CD14-positive monocyte (primary cell): Measurements from ENCODE around the gene HSD17B3. TPM values are rescaled to one million over a fixed set of nuclear protein-coding genes. Genes with fewer than 3 reads are reported as not detected.

Experiments used
- DNase-seq, 3 donors: peaks; one replicate each; pipeline ENCODE4 v3.0.0-alpha.2; 2011 to 2022
- H2AFZ ChIP-seq: 2 replicates; pipeline ENCODE4 v1.6.0; 2012; ENCODE audit warnings: mild to moderate bottlenecking, low read depth, low read length, inconsistent platforms; ENCODE audit not compliant: insufficient read depth, poor library complexity, severe bottlenecking
- H3K27ac ChIP-seq, 2 donors: 1 replicate in 1 of 2; 2 replicates in 1 of 2; pipeline ENCODE4 v1.5.1; 2012 to 2013; ENCODE audit warnings: low read length in 2 of 2, control low read depth in 1 of 2, inconsistent platforms in 1 of 2, low read depth in 1 of 2, mild to moderate bottlenecking in 1 of 2
- H3K27me3 ChIP-seq, 2 donors: one replicate each; pipeline versions ENCODE4 v1.6.0 to v1.6.1; 2011 to 2013; ENCODE audit warnings: low read length in 2 of 2; ENCODE audit not compliant: control insufficient read depth in 2 of 2, insufficient read depth in 2 of 2
- H3K36me3 ChIP-seq, 2 donors: replicated peaks in 1 of 2; 1 replicate in 1 of 2; 2 replicates in 1 of 2; pipeline versions ENCODE4 v1.5.1 to v1.6.1; 2012 to 2013; ENCODE audit warnings: low read length in 2 of 2, control low read depth in 1 of 2, inconsistent platforms in 1 of 2, mild to moderate bottlenecking in 1 of 2; ENCODE audit not compliant: insufficient read depth in 2 of 2, control insufficient read depth in 1 of 2
- H3K4me1 ChIP-seq, 2 donors: 1 replicate in 1 of 2; 2 replicates in 1 of 2; pipeline versions ENCODE4 v1.5.1 to v1.6.1; 2012 to 2013; ENCODE audit warnings: low read length in 2 of 2, control low read depth in 1 of 2, inconsistent platforms in 1 of 2, mild to moderate bottlenecking in 1 of 2, moderate library complexity in 1 of 2; ENCODE audit not compliant: insufficient read depth in 2 of 2, control insufficient read depth in 1 of 2
- H3K4me2 ChIP-seq: replicated peaks from 2 replicates; pipeline ENCODE3; 2012; ENCODE audit warnings: low read length, moderate library complexity, mild to moderate bottlenecking; ENCODE audit not compliant: poor library complexity, severe bottlenecking; ENCODE audit errors: extremely low read depth
- H3K4me3 ChIP-seq, 3 experiments: fragments of 200-600 bp in 1 of 3; sonication (generic) in 1 of 3; replicated peaks in 1 of 3; 1 replicate in 2 of 3; 2 replicates in 1 of 3; pipeline ENCODE4 v1.5.1; 2011 to 2013; ENCODE audit warnings: low read length in 3 of 3, mild to moderate bottlenecking in 3 of 3, control low read depth in 2 of 3, low read depth in 2 of 3, inconsistent platforms in 1 of 3, moderate library complexity in 1 of 3
- H3K79me2 ChIP-seq: 2 replicates; pipeline ENCODE4 v1.6.0; 2012; ENCODE audit warnings: mild to moderate bottlenecking, control low read depth, inconsistent platforms, low read length, moderate library complexity; ENCODE audit not compliant: insufficient read depth
- H3K9ac ChIP-seq: 2 replicates; pipeline ENCODE4 v1.6.0; 2017; ENCODE audit warnings: low read length, mild to moderate bottlenecking; ENCODE audit not compliant: insufficient read depth, poor library complexity, severe bottlenecking
- H3K9me3 ChIP-seq, 2 donors: replicated peaks in 1 of 2; 1 replicate in 1 of 2; 2 replicates in 1 of 2; pipeline versions ENCODE4 v1.5.1 to v1.6.1; 2012 to 2013; ENCODE audit warnings: low read length in 2 of 2, control low read depth in 1 of 2; ENCODE audit not compliant: control insufficient read depth in 1 of 2, insufficient read depth in 1 of 2
- H4K20me1 ChIP-seq: 2 replicates; pipeline ENCODE4 v1.6.0; 2012; ENCODE audit warnings: mild to moderate bottlenecking, low read length, control low read depth, moderate library complexity; ENCODE audit not compliant: insufficient read depth
- H3K27ac Mint-ChIP-seq, 7 donors: one replicate each; pipeline ENCODE4 v1.8.0; 2020; ENCODE audit warnings: mild to moderate bottlenecking in 7 of 7, mixed read lengths in 7 of 7, moderate library complexity in 6 of 7, inconsistent platforms in 2 of 7
- H3K27me3 Mint-ChIP-seq, 3 donors: one replicate each; pipeline ENCODE4 v1.8.0; 2021 to 2022; ENCODE audit warnings: low read depth in 3 of 3, mild to moderate bottlenecking in 3 of 3, mixed read lengths in 3 of 3, moderate library complexity in 3 of 3, inconsistent platforms in 1 of 3
- H3K36me3 Mint-ChIP-seq, 2 donors: one replicate each; pipeline ENCODE4 v1.8.0; 2020; ENCODE audit warnings: mixed read lengths in 2 of 2, inconsistent platforms in 1 of 2, mild to moderate bottlenecking in 1 of 2
- H3K4me1 Mint-ChIP-seq: one replicate; pipeline ENCODE4 v1.8.0; 2020; ENCODE audit warnings: mild to moderate bottlenecking, mixed read lengths
- H3K4me3 Mint-ChIP-seq, 2 donors: one replicate each; pipeline ENCODE4 v1.8.0; 2020; ENCODE audit warnings: mild to moderate bottlenecking in 2 of 2, mixed read lengths in 2 of 2, moderate library complexity in 1 of 2
- H3K9me3 Mint-ChIP-seq, 7 donors: one replicate each; pipeline ENCODE4 v1.8.0; 2020 to 2022; ENCODE audit warnings: mixed read lengths in 7 of 7, mild to moderate bottlenecking in 6 of 7, moderate library complexity in 6 of 7, inconsistent platforms in 2 of 7
- WGBS: methylation state at CpG from one replicate; pipeline ENCODE4 v1.1.5; 2013; ENCODE audit warnings: missing lambda C conversion rate; ENCODE audit not compliant: insufficient coverage; 5-methylcytosine and 5-hydroxymethylcytosine counted together
- intact Hi-C, 2 donors: fragments of 100-400 bp; cut with micrococcal nuclease; formaldehyde crosslinking; loops; one replicate each; pipeline versions ENCODE4 v1.15.0 to v1.15.1; 2023
- polyA plus RNA-seq, 3 donors: library from polyadenylated mRNA; depleted of rRNA in 1 of 3; unstranded in 2 of 3; stranded (reverse) in 1 of 3; fragments of 300-500 nt in 2 of 3; fragments of >200 nt in 1 of 3; fragmentation: Illumina TruSeq in 2 of 3; gene quantifications; 1 replicate in 2 of 3; 2 replicates in 1 of 3; pipeline ENCODE4 v1.2.3, GENCODE V29; 2012 to 2021
- TF ChIP-seq, protein P1 (sequence below): fragments of 200-600 bp; IDR thresholded peaks from one replicate; pipeline ENCODE4 v1.8.0; 2022; ENCODE audit warnings: antibody characterized with exemption, mild to moderate bottlenecking

Gene HSD17B3
- polyA plus RNA-seq, 3 donors: 0.09 TPM; not detected in 2

DNA sequence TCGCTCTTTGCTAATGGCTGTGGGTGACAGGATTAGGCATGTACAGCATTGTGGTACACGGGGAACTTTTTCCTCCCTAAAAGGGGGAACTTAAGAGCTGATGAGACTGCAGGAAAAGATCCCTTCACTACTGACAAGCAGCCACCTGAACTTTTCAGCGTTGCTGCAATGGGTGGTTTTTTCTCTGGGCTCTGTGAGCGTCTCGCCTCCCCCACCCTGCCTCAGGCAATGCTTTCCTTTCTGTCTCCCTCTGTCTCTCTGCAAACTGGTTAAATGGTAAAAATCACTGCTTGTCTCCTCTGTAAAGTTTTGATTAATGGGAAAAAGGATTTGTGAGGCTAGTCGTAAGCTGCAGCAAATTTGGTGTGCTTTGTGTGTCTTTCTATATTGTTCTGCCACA lies 20.3 kb downstream of the HSD17B3 start:
- no peaks in the 10 kb centered on the region for H3K4me1 ChIP-seq
- intact Hi-C loops: no loop called here
- peaks cover 0 to 4% of the 10 kb centered on the region in 2 donors for H3K9me3 ChIP-seq
- no peak for DNase-seq
- H3K27ac Mint-ChIP-seq: no peak overlapping the region
- no peaks in the 10 kb centered on the region for H3K79me2 ChIP-seq
- H3K4me2 ChIP-seq: no peak overlapping the region
- 100% methylated on average over 1 of the region's 6 CpGs for WGBS
- H3K9me3 Mint-ChIP-seq: peaks cover 3 to 18% (median 13%) of the 10 kb centered on the region in 7 donors
- H4K20me1 ChIP-seq: no peaks in the 10 kb centered on the region
- no peak overlapping the region for H2AFZ ChIP-seq
- no peak overlapping the region for H3K27ac ChIP-seq
- TF ChIP-seq, protein P1, sequence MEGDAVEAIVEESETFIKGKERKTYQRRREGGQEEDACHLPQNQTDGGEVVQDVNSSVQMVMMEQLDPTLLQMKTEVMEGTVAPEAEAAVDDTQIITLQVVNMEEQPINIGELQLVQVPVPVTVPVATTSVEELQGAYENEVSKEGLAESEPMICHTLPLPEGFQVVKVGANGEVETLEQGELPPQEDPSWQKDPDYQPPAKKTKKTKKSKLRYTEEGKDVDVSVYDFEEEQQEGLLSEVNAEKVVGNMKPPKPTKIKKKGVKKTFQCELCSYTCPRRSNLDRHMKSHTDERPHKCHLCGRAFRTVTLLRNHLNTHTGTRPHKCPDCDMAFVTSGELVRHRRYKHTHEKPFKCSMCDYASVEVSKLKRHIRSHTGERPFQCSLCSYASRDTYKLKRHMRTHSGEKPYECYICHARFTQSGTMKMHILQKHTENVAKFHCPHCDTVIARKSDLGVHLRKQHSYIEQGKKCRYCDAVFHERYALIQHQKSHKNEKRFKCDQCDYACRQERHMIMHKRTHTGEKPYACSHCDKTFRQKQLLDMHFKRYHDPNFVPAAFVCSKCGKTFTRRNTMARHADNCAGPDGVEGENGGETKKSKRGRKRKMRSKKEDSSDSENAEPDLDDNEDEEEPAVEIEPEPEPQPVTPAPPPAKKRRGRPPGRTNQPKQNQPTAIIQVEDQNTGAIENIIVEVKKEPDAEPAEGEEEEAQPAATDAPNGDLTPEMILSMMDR: no peak
- H3K4me1 Mint-ChIP-seq: no peaks in the 10 kb centered on the region
- H3K27me3 ChIP-seq: no peaks in the 10 kb centered on the region
- peaks cover 0 to 4% (median 3%) of the 10 kb centered on the region in 3 donors for H3K27me3 Mint-ChIP-seq
- no peak overlapping the region for H3K9ac ChIP-seq
- no peaks in the 10 kb centered on the region for H3K36me3 ChIP-seq
- no peak overlapping the region for H3K4me3 Mint-ChIP-seq
- H3K36me3 Mint-ChIP-seq: no peaks in the 10 kb centered on the region
- no peak overlapping the region for H3K4me3 ChIP-seq

DNA sequence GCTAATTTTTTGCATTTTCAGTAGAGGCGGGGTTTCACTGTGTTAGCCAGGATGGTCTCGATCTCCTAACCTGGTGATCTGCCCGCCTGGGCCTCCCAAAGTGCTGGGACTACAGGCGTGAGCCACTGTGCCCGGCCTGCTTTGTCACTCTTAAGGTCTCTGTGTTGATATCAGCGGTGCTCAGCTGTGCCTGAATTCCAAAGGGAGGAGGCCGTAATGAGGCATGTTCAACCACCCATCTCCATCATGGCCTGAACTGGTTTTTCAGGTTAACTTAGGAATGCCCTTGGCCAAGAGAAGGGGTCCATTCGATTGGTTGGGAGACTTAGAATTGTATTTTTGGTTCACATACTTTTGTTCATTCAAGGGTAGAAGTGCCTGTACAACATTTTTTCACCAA lies 22.0 kb downstream of the HSD17B3 start:
- TF ChIP-seq, protein P1: no peak
- Histone ChIP-seq H3K4me1 (no peaks in the 10 kb centered on the region), H3K4me3 (no peak overlapping the region), H3K36me3 (no peaks in the 10 kb centered on the region), H2AFZ (no peak overlapping the region), H4K20me1 (no peaks in the 10 kb centered on the region), H3K27me3 (no peaks in the 10 kb centered on the region), H3K9me3 (peaks cover 1 to 3% of the 10 kb centered on the region in 2 donors), H3K79me2 (no peaks in the 10 kb centered on the region), H3K9ac (no peak overlapping the region), H3K4me2 (no peak overlapping the region), H3K27ac (no peak overlapping the region)
- Mint-ChIP-seq H3K36me3 (no peaks in the 10 kb centered on the region), H3K27me3 (peaks cover 0 to 5% (median 3%) of the 10 kb centered on the region in 3 donors), H3K27ac (no peak overlapping the region), H3K4me1 (no peaks in the 10 kb centered on the region), H3K4me3 (no peak overlapping the region), H3K9me3 (peaks cover 5 to 20% (median 13%) of the 10 kb centered on the region in 7 donors)
- intact Hi-C loops: no loop called here
- 92% methylated on average over 4 of the region's 8 CpGs for WGBS
- DNase-seq: no peak
